ENCODE results near the gene EP400.
"Not testable (repeated sequence)": the region's sequence is repeated elsewhere in the genome, so short reads cannot be mapped to it uniquely, and the experiment has no call there.

Gene EP400

GRCh38 chr12:132070298-132070697 lies 120.6 kb downstream of the EP400 start:
- no peak for DNase-seq

DNA sequence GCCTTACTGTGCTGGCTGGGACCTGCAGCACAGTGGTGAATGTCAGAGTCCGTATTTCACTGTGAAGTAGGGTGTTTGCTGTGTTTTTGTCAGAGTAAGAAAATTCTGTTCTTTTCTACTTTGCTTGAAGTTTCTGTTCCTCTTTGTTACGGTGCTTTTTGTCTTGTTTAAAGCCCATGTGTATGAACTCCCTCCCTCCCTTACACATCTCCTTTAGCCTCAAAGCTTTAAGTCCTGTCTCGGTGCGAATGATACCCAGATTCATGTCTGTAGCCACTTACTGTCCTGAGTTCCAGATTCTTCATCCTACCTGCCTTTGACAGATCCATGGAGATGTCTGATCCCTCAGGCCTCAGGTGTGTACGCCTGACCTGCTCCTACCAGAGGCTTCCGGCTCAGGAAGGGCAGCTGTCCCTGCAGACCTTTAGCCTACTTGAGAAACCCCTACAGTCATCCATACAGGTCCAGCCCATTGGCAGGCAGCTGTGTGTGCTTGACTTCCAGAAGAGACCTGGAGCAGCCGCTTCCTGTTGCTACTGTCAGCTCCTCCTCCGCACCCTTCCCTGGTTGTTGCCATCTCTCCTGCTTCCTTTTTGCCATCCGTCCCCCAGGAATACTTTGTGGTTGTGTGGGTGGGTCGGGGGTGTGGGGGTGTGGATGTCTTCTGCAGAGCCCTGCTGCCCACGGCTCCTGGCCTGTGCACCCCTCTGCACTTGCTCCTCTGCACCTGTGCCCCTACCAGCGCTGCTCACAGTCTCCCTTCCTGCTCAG lies 121.5 kb downstream of the EP400 start:
- peak; percentile 45 for DNase-seq

GRCh38 chr12:132071830-132072384 lies 122.2 kb downstream of the EP400 start:
- DNase-seq: peak; percentile 23

GRCh38 chr12:132074216-132074615 lies 124.5 kb downstream of the EP400 start:
- peak; percentile 4 for DNase-seq

DNA sequence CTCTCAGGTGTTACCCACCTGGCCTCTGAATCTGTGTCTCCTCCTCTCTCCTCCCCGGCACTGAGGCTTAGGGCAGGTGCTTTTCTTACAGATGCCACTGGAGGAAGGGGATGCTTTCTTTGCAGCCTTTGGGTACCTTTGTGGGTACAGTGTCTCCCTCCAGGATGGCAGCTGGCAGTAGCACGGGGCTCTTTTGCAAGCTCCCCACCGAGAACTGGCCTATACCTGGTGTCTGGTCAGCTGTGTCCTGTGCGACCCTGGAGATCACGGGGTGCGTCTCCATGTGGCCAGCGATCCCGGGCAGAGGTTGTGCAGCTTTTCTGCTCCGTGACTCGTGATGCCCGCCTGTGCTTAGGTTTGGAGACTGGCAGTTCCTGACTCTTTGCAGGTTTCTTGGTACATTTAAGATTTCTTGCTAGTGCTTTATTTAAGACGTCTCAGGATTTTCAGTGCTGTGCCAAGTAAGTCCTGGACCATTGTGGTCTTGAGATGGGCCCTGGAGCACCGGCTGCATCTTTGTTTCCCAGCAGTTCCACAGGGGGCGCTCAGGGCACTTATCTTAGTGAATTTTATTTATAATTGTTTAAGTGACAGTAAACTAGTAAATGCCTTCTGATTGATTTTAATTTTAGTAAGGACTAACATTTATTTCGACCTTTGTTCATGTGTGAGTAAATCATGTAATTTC lies 125.4 kb downstream of the EP400 start:
- peak; percentile 26 for DNase-seq

GRCh38 chr12:132075714-132076553 lies 126.2 kb downstream of the EP400 start:
- no peak for DNase-seq

DNA sequence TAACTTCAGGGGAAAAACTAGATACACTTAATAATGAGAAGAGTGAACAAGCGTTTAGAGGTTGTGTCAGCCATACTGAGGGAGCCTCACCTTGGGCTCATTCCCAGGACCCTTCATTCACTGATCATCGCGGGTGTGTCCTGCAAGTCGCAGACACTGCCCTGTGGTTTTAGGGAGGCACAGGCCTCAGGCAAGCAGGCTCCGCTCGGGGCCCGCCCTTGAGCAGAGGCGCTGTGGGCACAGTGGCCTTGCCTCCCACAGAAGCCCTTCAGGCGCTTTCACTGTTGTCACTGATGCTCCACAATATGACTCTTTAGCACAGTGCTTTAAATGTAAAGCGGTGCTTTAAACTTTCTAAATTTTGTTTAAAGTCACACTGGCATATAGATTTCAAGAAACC lies 127.0 kb downstream of the EP400 start:
- DNase-seq: no peak

- no peak for DNase-seq
These were observed 127.8 kb downstream of the EP400 start for GRCh38 chr12:132077322-132078100.

DNA sequence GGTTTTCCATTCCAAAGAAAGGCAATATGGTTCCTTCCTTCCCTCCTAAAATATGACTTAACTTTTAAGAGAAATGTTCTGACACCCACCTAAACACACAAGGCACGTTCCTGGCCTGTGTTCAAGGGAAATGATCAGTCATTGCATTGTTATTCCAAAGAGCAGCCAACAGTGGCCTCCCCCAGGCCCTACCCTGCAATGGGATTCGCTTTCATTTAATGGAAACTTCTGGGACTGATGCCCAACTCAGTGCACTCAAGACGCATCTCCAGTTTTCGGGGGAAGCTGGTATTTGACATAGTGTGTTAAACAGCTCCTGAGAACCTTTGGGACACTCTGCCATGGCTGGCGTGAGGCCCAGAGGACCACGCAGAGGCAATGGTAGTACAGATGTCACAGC lies 128.4 kb downstream of the EP400 start:
- no peak for DNase-seq

- no peak for DNase-seq
These were observed 129.5 kb downstream of the EP400 start for GRCh38 chr12:132079200-132079599.

- no peak for DNase-seq
These were observed 130.0 kb downstream of the EP400 start for GRCh38 chr12:132079695-132080094.

- DNase-seq: not testable (repeated sequence)
These were observed 130.8 kb downstream of the EP400 start for GRCh38 chr12:132080515-132080914.

- no peak for DNase-seq
These were observed 131.7 kb downstream of the EP400 start for GRCh38 chr12:132081423-132081822.

DNA sequence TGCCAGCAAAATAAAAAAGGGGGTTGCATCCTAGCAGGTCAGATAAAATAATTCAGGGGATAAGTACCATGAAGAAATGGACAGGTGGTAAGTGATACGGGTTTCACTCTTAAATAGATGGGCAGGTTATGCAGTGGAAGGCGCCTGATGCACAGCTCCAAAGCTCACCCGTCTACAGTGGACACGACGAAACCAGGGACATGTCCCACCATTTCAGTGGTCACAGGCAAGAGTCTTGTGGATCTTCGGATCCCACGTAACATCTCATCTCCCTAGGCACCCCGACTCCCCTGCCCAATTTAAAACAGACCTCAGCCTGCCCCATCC lies 133.8 kb downstream of the EP400 start:
- no peak for DNase-seq

GRCh38 chr12:132083941-132084620 lies 134.3 kb downstream of the EP400 start:
- peak; percentile 95 for DNase-seq

DNA sequence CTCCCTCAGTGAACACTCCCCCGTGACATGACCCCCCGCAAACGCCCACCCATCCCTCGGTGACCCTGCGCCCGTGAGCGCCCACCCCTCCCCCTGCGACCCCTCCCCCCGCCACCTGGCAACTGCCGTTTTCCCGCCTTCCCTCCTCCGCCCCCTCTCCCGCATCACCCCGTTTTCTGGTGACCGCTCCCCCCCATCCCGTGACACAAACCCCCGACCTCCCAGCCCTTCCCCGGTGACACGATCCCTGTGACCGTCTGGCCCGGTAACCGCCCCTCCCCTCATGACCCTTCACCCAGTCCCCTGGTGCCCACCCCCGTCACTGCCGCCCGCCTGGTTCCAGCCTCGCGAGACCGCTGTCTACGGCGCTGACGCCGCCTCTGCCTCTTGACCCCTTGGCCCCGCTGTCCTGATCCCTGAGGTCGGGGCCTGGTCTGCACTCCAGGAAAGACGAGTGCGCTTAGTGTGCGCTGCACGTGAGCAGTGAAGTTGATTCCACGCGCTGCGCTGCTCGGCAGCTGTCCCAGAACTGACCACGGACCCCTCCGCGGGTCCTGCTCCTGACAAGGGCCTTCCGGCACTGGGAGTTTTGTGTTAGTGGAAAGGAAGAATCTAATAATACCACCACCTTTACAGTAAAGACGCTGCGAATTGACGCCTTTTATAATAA lies 135.0 kb downstream of the EP400 start:
- peak; percentile 85 for DNase-seq

DNA sequence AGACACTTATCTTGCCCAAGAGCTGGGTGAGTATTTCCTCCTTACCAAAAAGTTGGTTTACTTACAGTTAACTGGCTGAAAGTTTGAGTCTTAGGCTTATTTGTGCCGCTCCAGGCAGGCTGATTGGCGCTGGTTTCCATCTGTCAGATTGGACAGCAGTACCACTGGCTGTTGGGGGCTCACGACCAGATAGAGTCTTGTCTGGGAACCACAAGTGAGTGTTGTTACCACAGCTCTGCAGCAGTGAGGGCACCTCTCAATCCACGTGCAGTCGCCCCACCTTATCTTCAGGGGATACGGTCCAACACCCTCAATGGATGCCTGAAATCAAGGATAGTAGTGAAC lies 135.5 kb downstream of the EP400 start:
- DNase-seq: peak; percentile 62

- no peak for DNase-seq
These were observed 139.7 kb downstream of the EP400 start for GRCh38 chr12:132089407-132089910.

DNA sequence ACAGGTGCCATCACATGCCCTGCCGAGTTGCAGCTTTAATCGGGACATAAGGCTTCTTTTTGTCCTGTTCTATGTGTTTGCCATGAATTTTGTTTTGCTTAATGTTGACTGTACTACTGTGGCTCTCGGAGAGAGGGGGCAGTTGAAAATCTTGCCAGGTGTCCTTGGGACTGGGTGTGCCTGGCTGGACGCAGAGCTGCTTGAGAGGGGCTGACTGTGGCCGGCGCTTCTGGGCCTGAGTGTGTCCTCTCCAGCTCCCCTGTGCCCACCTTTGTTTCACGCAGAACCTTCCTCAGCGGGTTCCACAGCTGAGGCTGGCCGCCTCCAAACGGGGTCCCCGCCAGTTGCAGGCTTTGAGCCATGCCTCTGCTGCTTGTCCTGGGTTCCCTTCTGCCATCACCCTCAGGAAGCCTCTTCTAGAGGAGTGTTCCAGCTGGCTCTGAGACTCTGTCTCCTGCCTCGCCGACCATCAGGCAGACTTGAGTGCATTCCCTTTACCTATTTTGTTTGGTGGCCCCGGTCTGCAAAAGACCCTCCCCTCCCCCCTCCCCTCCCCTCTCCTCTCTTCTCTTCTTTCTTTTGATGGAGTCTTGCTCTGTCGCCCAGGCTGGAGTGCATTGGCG lies 144.6 kb downstream of the EP400 start:
- DNase-seq: peak; percentile 37

- peak; percentile 29 for DNase-seq
These were observed 146.0 kb downstream of the EP400 start for GRCh38 chr12:132095520-132096409.
